GM18907 (cell line): ENCODE results near the gene NUP153.

Source experiments
- ATAC-seq: cut with Tn5 transposase; IDR thresholded peaks from one replicate; pipeline ENCODE4 v1.9.1; 2021; ENCODE audit warnings: mild to moderate bottlenecking, moderate library complexity; ENCODE audit not compliant: unreplicated experiment

The NUP153 gene

DNA sequence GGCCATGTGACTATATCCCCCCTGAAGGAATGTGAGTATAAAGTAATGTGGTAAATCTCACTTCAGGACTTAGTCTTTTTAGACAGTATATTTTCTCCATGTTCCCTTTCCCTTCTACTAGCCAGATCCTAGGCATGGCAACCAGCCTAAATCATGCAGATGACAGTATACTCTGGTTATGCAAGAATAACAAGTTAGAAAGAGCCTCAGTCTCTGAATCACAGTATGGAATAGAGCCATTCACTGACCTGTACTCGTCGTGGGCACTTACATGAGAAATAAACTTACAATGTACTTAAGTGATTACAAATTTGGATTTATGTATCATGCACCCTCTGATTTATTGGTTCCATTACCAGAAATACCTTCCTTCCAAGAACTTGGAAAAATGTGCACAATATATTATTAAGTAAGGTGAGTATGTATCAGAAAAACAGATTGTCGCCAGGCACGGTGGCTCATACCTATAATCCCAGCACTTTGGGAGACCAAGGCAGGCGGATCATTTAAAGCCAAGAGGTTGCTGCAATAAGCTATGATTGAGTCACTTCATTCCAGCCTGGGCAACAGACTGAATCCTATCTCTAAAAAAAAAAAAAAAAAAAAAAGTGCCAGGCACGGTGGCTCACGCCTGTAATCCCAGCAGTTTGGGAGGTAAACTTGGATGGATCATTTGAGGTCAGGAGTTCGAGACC lies 131.7 kb downstream of the NUP153 start:
- no peak for ATAC-seq

DNA sequence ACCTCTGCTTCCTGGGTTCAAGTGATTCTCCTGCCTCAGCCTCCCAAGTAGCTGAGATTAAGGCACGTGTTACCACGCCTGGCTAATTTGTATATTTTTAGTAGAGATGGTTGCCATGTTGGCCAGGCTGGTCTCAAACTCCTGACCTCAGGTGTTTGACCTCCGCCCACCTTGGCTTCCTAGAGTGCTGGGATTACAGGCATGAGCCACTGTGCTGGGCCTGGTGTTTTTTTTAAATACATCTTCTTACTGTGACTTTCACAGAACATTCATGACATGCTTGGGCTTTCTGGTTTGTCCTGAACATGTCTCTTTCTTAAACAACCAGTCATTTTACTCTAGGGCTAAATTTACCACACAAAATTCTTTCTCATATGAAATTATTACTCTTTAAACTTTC lies 141.3 kb downstream of the NUP153 start:
- no peak for ATAC-seq
